Activated T-cell treated with anti-CD3 and anti-CD28 coated beads, Interleukin-2, amount 50 U/mL, for 4 hours (primary cell): Measurements from ENCODE around the gene RAET1L. TPM values are rescaled to one million over a fixed set of nuclear protein-coding genes. Genes with fewer than 3 reads are reported as not detected.
"Not testable (repeated sequence)": the region's sequence is repeated elsewhere in the genome, so short reads cannot be mapped to it uniquely, and the experiment has no call there.

Experiments used
- ATAC-seq, 2 donors: fragments of 200-7000 bp; cut with Tn5 transposase; one replicate each; pipeline ENCODE4 v1.10.0; 2021
- DNase-seq: peaks from one replicate; pipeline ENCODE4 v3.0.0-alpha.2; 2020
- H3K27me3 Mint-ChIP-seq: one replicate; pipeline ENCODE4 v1.8.0; 2021; ENCODE audit warnings: low read depth, mixed read lengths
- H3K36me3 Mint-ChIP-seq: one replicate; pipeline ENCODE4 v1.8.0; 2022; ENCODE audit warnings: mixed read lengths; ENCODE audit not compliant: insufficient read depth
- H3K4me1 Mint-ChIP-seq: one replicate; pipeline ENCODE4 v1.8.0; 2021; ENCODE audit warnings: low read depth, mixed read lengths
- H3K4me3 Mint-ChIP-seq: one replicate; pipeline ENCODE4 v1.8.0; 2021; ENCODE audit warnings: mild to moderate bottlenecking, moderate library complexity, mixed read lengths
- H3K9me3 Mint-ChIP-seq: one replicate; pipeline ENCODE4 v1.8.0; 2021; ENCODE audit warnings: mixed read lengths
- total RNA-seq, 3 donors: library from RNA; stranded (reverse); gene quantifications; one replicate each; pipeline ENCODE4 v1.2.1, GENCODE V29; 2021

Gene RAET1L
- total RNA-seq, 3 donors from 2014 or later, result not detected

- H3K4me1 Mint-ChIP-seq, result peaks cover 42% of the 10 kb centered on the region
- H3K27me3 Mint-ChIP-seq, result peaks cover 11% of the 10 kb centered on the region
- no peak for ATAC-seq
Observed at GRCh38 chr6:150002710-150003109, 22.6 kb downstream of the RAET1L start.

GRCh38 chr6:150001295-150002008 is 23.9 kb downstream of the RAET1L start:
- peak; percentile 49 to 57 for ATAC-seq
- Mint-ChIP-seq H3K9me3 (no peaks in the 10 kb centered on the region), H3K4me3 (no peak overlapping the region)

More at GRCh38 chr6:150002710-150003109, 22.6 kb downstream of the RAET1L start:
- H3K9me3 Mint-ChIP-seq, result no peaks in the 10 kb centered on the region
- H3K4me3 Mint-ChIP-seq, result no peak overlapping the region
- DNase-seq, result no peak
- H3K36me3 Mint-ChIP-seq, result no peaks in the 10 kb centered on the region

GRCh38 chr6:149999636-150000035 is 25.7 kb downstream of the RAET1L start:
- H3K27me3 Mint-ChIP-seq, result peaks cover 30% of the 10 kb centered on the region
- H3K9me3 Mint-ChIP-seq, result no peaks in the 10 kb centered on the region
- ATAC-seq (no peak), DNase-seq (no peak)
- H3K4me1 Mint-ChIP-seq, result peaks cover 28% of the 10 kb centered on the region
- H3K4me3 Mint-ChIP-seq, result no peak overlapping the region
- no peaks in the 10 kb centered on the region for H3K36me3 Mint-ChIP-seq

More at GRCh38 chr6:150001295-150002008, 23.9 kb downstream of the RAET1L start:
- Mint-ChIP-seq H3K27me3 (peaks cover 16% of the 10 kb centered on the region), H3K36me3 (no peaks in the 10 kb centered on the region), H3K4me1 (peaks cover 37% of the 10 kb centered on the region)
- no peak for DNase-seq

DNA sequence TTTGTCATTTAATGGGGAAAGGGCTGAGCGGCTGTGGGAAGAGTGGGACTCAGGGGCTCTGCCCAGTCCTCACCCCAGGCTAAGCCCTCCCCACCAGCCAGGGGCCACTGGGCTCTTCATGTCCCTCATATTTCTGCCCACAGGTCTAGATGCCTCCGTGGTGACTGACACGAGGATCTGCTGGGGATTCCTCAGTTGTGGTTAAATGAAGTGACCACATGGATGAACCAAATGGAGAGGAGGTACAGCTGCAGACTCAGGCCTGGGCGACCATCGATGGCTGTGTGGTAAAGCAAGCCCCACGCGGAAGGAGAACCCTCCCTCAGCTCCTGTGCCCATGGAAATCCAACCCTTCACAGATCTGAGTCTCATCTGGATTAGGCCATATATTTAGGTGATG is 29.4 kb downstream of the RAET1L start:
- no peaks in the 10 kb centered on the region for H3K36me3 Mint-ChIP-seq
- H3K4me1 Mint-ChIP-seq, result peaks cover 18% of the 10 kb centered on the region
- H3K9me3 Mint-ChIP-seq, result no peaks in the 10 kb centered on the region
- DNase-seq (no peak), ATAC-seq (no peak)
- no peak overlapping the region for H3K4me3 Mint-ChIP-seq
- peaks cover 59% of the 10 kb centered on the region for H3K27me3 Mint-ChIP-seq

GRCh38 chr6:149995235-149995750 is 30.0 kb downstream of the RAET1L start:
- Mint-ChIP-seq H3K9me3 (no peaks in the 10 kb centered on the region), H3K4me3 (no peak overlapping the region), H3K27me3 (peaks cover 63% of the 10 kb centered on the region), H3K36me3 (no peaks in the 10 kb centered on the region), H3K4me1 (peaks cover 16% of the 10 kb centered on the region)
- DNase-seq, result no peak
- no peak for ATAC-seq

- Mint-ChIP-seq H3K27me3 (peaks cover 89% of the 10 kb centered on the region), H3K4me1 (peaks cover 27% of the 10 kb centered on the region), H3K4me3 (no peak overlapping the region), H3K36me3 (no peaks in the 10 kb centered on the region), H3K9me3 (peaks cover 9% of the 10 kb centered on the region)
- DNase-seq (no peak), ATAC-seq (no peak)
Observed at GRCh38 chr6:149991838-149992237, 33.5 kb downstream of the RAET1L start.

GRCh38 chr6:149991472-149991795 is 33.9 kb downstream of the RAET1L start:
- not testable (repeated sequence) for DNase-seq, H3K9me3 Mint-ChIP-seq, H3K36me3 Mint-ChIP-seq
- Mint-ChIP-seq H3K27me3 (peaks cover 90% of the 10 kb centered on the region), H3K4me3 (peak overlapping the region; percentile 79), H3K4me1 (peaks cover 27% of the 10 kb centered on the region)
- peak; percentile 57 to 70 for ATAC-seq

GRCh38 chr6:149990661-149991471 is 34.5 kb downstream of the RAET1L start:
- Mint-ChIP-seq H3K9me3 (peaks cover 9% of the 10 kb centered on the region), H3K27me3 (peaks cover 90% of the 10 kb centered on the region), H3K4me3 (peak overlapping the region; percentile 79), H3K36me3 (no peaks in the 10 kb centered on the region), H3K4me1 (peaks cover 27% of the 10 kb centered on the region)
- DNase-seq (no peak), ATAC-seq (peak; percentile 49 to 57)

- peak in 1 of 2 donors; percentile 19 for ATAC-seq
- Mint-ChIP-seq H3K4me1 (peaks cover 27% of the 10 kb centered on the region), H3K36me3 (no peaks in the 10 kb centered on the region), H3K4me3 (peak overlapping the region; percentile 79), H3K27me3 (peaks cover 91% of the 10 kb centered on the region), H3K9me3 (peaks cover 9% of the 10 kb centered on the region)
- DNase-seq, result no peak
Observed at GRCh38 chr6:149990212-149990660, 35.1 kb downstream of the RAET1L start.

DNA sequence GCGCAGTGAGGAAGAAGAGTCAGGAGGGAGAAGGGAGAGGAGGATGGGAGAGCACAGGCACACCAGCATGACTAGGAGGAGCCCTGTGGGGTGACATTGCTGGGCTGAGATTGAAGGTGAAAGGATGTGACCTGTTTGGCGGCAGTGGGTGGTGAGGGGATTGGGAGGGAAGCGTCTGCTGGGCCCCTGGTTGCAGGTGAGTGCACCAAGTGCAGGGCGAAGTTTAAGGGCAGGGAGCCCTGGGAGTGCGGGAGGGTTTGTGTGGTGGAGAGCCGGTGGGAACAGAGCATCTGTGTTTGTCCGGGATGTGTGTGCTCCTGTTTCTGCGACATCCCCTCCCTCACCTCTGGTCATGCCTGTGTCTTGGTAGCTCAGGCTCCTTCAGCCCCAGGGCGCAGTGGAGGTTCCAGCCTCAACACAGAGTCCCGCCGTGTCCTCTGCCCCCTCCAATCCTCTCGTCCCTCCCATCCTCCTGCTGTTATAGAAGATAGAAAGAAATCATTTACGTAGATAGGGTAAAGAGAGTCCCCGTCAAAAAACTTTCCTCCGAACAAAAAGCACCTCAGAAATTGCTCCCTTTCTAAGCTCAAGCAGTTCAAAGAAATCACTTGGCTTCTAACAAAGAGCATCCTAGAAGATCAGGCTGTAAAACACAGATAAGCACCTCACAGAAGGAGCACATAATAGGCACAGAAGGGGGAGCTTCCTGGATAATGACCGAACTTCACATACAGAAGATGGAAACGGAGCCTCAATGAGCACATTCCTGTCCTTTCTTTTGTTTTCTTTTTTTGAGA is 36.6 kb downstream of the RAET1L start:
- Mint-ChIP-seq H3K4me1 (peaks cover 27% of the 10 kb centered on the region), H3K27me3 (peaks cover 91% of the 10 kb centered on the region), H3K9me3 (peaks cover 9% of the 10 kb centered on the region), H3K4me3 (no peak overlapping the region), H3K36me3 (no peaks in the 10 kb centered on the region)
- no peak for ATAC-seq
- no peak for DNase-seq

GRCh38 chr6:149987602-149988107 is 37.7 kb downstream of the RAET1L start:
- Mint-ChIP-seq H3K4me3 (no peak overlapping the region), H3K4me1 (peaks cover 27% of the 10 kb centered on the region), H3K36me3 (no peaks in the 10 kb centered on the region), H3K27me3 (peaks cover 90% of the 10 kb centered on the region), H3K9me3 (peaks cover 9% of the 10 kb centered on the region)
- no peak for DNase-seq
- ATAC-seq, result no peak

- peaks cover 9% of the 10 kb centered on the region for H3K9me3 Mint-ChIP-seq
Observed at GRCh38 chr6:149985481-149985937, 39.8 kb downstream of the RAET1L start.

GRCh38 chr6:149984773-149985172 is 40.6 kb downstream of the RAET1L start:
- no peak overlapping the region for H3K4me3 Mint-ChIP-seq
- ATAC-seq (no peak), DNase-seq (no peak)
- no peaks in the 10 kb centered on the region for H3K36me3 Mint-ChIP-seq
- peaks cover 9% of the 10 kb centered on the region for H3K9me3 Mint-ChIP-seq
- peaks cover 87% of the 10 kb centered on the region for H3K27me3 Mint-ChIP-seq
- H3K4me1 Mint-ChIP-seq, result peaks cover 7% of the 10 kb centered on the region

More at GRCh38 chr6:149985481-149985937, 39.8 kb downstream of the RAET1L start:
- Mint-ChIP-seq H3K36me3 (no peaks in the 10 kb centered on the region), H3K27me3 (peaks cover 89% of the 10 kb centered on the region), H3K4me3 (no peak overlapping the region), H3K4me1 (peaks cover 15% of the 10 kb centered on the region)
- no peak for DNase-seq
- ATAC-seq, result peak in 1 of 2 donors; percentile 27

GRCh38 chr6:149983145-149983544 is 42.2 kb downstream of the RAET1L start:
- peaks cover 81% of the 10 kb centered on the region for H3K27me3 Mint-ChIP-seq

More at GRCh38 chr6:149983145-149983544, 42.2 kb downstream of the RAET1L start:
- H3K36me3 Mint-ChIP-seq, result no peaks in the 10 kb centered on the region
- ATAC-seq, result no peak
- H3K4me3 Mint-ChIP-seq, result no peak overlapping the region
- H3K9me3 Mint-ChIP-seq, result peaks cover 5% of the 10 kb centered on the region
- no peak for DNase-seq
- no peaks in the 10 kb centered on the region for H3K4me1 Mint-ChIP-seq
